NCI-H2196 treated with DMSO at 0.1 percent for 48 hours (cell line): Measurements from ENCODE around the gene ELAC1.

Source experiments
- DNase-seq: peaks from one replicate; lab custom pipeline; 2025; ENCODE audit not compliant: unreplicated experiment; lab: John Stamatoyannopoulos, UW

The ELAC1 gene

DNA sequence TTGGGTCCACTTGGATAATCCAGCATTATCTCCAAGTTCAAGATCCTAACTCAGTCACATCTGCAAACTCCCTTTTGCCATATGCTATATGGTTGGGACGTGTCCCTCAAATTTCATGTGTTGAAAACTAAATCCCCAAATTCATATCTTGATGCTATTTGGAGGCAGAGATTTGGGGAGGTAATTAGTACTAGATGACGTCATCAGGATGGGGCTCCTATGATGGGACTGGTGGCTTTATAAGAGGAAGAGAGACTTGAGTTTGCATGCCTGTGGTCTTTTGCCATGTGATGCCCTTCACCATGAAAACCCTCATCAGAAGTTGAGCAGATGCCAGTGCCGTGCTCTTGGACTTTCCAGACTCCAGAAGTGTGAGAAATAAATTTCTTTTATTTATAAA is 45.4 kb downstream of the ELAC1 start:
- DNase-seq = no peak

DNA sequence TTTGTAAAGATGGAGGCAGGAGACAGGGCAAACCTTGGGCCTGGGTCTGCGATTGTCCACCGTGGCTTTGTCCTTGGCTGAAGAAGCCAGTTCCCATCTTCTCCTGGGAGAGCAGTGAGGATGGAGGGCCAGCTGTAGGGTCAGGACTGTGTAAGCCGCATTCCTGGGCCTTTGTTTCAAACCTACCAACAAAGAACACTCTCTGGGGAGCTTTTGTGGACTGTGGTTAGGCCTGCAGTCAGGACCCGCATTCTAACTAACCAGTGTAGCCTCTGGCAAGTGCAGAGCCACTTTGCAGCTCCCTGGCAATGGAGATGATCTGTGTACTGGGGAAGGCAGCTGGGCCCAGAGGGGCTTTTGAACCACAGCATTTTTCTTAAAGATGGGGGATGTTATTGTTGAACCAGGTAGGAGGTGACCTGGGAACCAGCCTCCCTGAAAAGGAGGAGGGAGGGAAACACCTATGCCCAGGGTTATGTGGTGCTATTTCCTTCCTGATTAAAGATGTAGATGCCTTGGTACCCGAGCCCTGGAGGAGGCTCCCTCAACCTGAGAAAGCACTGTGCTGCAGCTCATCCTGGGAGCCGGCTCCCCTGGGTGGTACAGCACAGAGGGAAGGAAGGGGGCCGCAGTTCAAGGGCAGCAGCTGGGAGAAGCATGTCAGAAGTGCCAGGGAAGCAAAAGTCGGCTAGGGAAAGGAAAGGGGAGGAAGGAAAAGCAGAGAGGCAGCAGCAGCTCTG is 49.5 kb downstream of the ELAC1 start:
- DNase-seq = no peak

DNA sequence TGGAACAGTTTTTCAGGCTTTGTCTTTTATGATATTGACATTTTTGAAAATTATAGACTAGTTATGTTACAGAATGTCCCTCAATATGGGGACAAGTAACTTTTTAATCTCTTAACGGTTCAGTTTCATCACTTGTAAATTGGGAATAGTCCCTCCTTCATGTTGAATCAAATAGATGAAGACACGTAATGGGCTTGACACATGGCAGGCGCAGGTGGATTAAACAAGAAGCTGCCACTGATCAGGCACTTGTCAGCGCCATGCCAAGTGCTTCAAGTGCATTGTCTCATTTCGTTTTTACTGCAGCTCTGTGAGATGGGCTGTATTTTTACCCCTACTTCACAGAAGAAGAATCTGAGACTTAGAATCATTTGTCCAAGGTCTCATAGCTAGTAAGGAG is 52.7 kb downstream of the ELAC1 start:
- no peak for DNase-seq

DNA sequence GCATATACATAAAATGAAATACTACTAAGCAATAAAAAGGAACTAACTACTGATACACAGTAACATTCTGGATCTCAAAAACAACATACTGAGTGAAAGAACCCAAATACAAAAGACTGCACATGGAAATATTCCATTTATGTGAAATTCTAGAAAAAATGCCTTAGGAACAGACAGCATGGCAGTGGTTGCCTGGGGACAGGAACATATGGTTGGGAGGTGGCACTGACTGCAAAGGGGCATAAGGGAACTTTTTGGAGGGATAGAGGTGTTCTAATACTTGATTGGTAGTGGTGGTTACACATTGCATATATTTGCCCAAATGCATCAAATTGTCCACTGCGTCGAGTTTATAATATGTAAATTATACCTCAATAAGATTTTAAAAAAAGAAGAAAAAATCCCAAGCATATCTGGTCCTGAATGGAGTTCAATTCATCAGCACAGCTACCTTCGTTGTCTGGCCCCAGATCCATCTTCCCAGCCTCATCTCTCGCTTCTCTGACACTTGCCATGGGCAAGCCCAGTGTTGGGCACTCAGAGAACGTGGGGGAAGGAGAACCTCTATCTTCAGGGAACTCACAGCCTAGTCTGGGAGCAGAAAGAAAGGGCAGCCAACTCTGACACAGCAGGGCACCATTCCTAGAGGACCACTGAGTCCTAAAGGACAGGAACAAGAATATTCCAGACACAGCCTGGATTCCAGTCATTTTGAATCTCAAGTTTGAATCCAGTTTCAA is 53.6 kb downstream of the ELAC1 start:
- no peak for DNase-seq

DNA sequence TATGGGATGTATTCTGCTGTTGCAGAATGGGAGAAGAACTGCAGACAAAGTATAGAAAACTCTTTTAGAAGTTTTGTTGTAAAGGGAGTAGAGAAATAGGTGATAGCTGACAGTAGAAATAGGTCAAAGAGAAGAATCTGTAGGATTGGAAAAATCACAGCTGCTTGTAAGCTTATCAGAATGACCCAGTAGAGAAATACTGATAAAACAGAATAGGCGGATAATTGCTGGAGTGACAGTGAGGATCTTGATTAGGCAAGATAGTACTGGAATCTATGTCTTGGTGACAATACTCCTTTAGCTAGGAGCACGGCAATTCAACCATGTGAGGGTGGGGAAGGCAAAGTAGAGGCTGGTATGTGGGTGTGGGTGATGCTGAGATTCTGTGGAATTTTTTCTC is 57.7 kb downstream of the ELAC1 start:
- no peak for DNase-seq

DNA sequence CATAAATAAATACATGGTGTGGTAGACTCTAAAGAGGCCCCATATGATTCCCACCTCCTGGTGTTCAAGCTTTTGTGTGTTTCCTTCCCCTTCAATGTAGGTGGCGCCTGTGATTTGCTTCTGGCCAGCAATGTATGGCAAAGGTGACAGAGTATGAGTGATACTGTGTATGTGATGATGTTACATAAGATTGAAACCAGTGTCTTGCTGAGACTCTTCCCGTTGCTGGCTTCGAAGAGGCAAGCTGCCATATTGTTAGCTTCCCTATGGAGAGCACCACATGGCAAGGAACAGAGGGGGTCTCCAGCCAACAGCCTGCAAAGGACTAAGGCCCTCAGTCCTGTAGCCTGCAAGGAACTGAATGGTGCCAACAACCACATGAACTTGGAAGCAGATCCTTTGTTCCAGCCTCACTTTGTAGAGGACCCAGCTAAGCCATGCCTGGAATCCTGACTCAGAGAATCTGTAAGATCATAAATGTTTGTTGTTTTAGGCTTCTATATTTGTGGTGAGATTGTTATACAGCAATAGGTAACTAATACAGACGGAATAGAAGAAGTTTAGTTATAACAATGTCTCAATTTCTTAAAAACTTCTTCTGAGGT is 60.5 kb downstream of the ELAC1 start:
- DNase-seq = no peak

DNA sequence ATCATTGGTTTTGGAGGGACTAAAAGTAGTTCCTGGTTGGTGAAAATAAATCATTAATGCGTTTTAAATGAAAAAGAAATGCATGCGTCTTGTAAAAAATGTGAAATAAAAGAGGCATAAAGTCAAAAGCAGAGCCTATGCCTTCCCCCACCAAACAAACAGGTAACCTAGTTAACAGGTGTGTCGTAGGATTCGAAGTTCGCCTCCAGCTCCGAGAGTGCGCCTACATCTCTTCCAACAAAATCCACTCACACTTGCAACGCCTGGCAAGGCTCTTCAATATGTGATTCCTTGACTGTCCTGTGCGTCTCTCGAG is 61.5 kb downstream of the ELAC1 start:
- DNase-seq = no peak

DNA sequence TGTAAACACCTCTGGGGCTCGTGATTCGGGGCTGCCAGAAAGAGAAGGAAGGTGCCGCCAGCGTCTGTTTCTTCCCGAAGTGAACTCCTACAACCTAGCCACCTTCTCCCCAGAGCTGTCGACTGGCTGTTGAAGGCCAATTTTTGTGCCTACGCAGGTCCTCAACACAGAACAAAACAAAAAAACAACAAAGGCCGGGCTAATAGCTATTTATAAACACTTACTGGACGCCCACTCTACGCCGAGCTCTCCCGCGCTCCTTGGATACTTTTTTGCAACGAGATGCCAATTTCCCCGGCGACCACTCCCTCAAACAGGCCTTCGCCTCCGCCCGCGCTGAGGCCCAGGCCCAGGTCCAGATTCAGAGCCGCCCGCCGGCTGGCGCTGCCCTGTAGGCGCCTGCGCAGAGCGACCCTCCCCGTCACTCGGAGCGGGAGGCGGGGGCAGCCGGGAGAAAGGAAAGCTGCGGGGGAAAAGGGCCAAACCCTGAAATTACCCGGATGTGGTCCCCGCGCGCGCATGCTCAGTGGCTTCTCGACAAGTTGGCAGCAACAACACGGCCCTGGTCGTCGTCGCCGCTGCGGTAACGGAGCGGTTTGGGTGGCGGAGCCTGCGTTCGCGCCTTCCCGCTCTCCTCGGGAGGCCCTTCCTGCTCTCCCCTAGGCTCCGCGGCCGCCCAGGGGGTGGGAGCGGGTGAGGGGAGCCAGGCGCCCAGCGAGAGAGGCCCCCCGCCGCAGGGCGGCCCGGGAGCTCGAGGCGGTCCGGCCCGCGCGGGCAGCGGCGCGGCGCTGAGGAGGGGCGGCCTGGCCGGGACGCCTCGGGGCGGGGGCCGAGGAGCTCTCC is 62.1 kb downstream of the ELAC1 start, which contains the start of gene SMAD4:
SMAD4 (plus strand) TSS at position 520 of the 843 bp plus-strand sequence. CDS start 16,834 bp downstream, outside the sequence.
- peak; percentile 87 for DNase-seq

DNA sequence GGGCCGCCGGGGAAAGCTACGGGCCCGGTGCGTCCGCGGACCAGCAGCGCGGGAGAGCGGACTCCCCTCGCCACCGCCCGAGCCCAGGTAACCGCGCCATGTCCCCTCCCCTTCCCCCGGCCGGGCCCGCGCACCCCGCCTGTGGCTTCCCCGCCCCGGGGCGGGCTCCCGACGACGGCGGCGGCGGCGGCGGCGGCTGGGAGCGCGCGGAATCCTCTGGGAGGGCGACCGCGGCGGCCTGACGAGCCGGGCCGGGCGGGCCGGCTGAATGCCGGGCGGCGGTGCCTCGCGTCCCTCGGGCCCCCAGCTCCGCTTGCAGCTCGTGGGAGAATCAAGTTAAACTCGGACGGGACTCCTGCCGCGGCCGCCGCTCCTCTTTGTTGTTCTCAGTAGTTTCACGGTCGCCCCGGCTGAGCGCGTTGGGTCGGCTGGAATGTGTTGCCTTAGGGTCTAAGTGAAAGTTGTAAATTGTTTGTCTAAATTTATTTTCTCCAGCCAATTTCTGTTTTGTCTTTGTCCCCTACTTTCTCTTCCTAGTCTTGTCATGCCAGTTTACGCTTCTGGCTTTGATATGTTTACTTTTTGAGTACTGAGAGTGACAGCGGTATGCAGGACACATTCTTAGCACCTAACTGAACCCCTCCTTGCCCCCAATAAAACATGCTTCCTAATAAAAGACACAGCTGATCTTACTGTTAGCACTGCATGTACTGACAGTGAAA is 62.9 kb downstream of the ELAC1 start:
- DNase-seq = peak; percentile 26

DNA sequence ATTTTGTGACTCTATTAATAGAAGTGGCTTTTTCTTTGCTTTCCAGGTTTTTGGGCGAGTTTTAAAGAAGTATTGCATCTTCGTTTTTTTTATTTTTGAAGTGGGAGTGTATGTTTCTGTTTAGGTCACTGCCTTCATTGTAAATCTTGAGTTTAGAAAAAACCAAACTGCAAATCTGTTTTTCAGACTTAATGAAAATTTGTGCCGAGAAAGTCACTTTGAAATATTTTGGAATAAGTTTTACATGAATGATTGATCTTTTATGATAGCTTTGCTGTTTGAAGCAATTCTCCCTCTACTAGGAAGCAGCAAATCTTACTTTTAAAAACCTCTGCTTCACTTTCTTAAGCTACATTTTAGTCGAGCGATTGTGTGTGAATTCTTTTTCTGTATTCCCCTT is 64.4 kb downstream of the ELAC1 start:
- no peak for DNase-seq

DNA sequence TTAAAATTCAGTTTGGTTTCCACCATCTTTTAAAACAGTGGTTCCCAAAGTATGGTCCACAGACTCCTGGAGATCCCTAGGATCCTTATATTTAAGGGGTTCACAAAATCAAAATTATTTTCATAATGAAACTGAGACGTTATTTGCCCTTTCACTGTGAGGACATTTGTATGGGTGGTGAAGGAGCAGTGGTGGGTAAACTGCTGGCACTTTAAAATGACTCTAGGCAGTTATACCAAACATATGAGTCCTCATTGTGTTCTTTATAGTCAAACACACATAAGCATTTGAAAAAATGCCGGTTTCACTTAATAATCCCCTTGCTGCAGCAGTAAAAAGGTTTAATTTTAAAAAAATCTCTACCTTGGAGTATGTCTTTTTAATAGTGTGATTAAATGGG is 69.4 kb downstream of the ELAC1 start:
- no peak for DNase-seq
